Activated T-helper 2 cell treated with anti-CD3 and anti-CD28 coated beads, Interferon-gamma antibody, Interleukin-2, Interleukin-4, amounts not matched to agents 10 μg/mL and 5 μg/mL and 100 μg/mL, durations not matched to agents 14 hours and 24 hours and 36 hours (primary cell): ENCODE results near the gene PRKCZ. TPM values are rescaled to one million over a fixed set of nuclear protein-coding genes. Genes with fewer than 3 reads are reported as not detected.

Experiments
- DNase-seq: peaks from one replicate; pipeline ENCODE4 v3.0.0; 2021; ENCODE audit warnings: low spot score
- H3K27ac Mint-ChIP-seq: one replicate; pipeline ENCODE4 v1.8.0; 2021; ENCODE audit warnings: mixed read lengths
- H3K27me3 Mint-ChIP-seq: one replicate; pipeline ENCODE4 v1.8.0; 2021; ENCODE audit warnings: low read depth, mixed read lengths
- H3K36me3 Mint-ChIP-seq: one replicate; pipeline ENCODE4 v1.8.0; 2021; ENCODE audit warnings: low read depth, mixed read lengths
- H3K4me1 Mint-ChIP-seq: one replicate; pipeline ENCODE4 v1.8.0; 2021; ENCODE audit warnings: low read depth, mixed read lengths
- H3K4me3 Mint-ChIP-seq: one replicate; pipeline ENCODE4 v1.8.0; 2021; ENCODE audit warnings: low read depth, mild to moderate bottlenecking, moderate library complexity, mixed read lengths
- H3K9me3 Mint-ChIP-seq: one replicate; pipeline ENCODE4 v1.8.0; 2021; ENCODE audit warnings: mixed read lengths
- intact Hi-C: fragments of 100-400 bp; cut with micrococcal nuclease; formaldehyde crosslinking; loops from one replicate; pipeline ENCODE4 v1.15.1; 2023
- total RNA-seq: library from RNA; stranded (reverse); gene quantifications from 2 replicates; pipeline ENCODE4 v1.2.3, GENCODE V29; 2022

PRKCZ gene
- total RNA-seq, 1 donor from 2014 or later = 3.6 TPM

DNA sequence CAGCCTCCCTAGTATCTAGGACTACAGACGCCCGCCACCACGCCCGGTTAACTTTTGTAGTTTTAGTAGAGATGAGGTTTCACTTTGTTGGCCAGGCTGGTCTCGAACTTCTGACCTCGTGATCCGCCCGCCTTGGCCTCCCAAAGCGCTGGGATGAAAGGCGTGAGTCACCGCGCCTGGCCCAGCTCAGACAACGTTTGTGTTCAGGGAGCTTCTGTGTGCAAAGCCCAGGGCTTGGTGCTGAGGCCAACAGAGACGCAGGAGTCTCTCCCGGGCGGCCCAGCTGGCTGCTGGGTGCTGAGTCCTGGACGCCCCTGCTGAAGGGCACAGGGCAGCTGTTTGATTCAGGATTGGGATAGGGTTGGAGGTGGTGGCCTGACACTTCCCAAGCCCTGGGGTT lies 3.0 kb downstream of the PRKCZ start:
- no peaks in the 10 kb centered on the region for H3K36me3 Mint-ChIP-seq
- DNase-seq = no peak
- peaks cover 6% of the 10 kb centered on the region for H3K4me1 Mint-ChIP-seq
- peaks cover 19% of the 10 kb centered on the region for H3K27me3 Mint-ChIP-seq
- no peak overlapping the region for H3K4me3 Mint-ChIP-seq
- intact Hi-C loops = no loop called here
- H3K9me3 Mint-ChIP-seq = no peaks in the 10 kb centered on the region
- no peak overlapping the region for H3K27ac Mint-ChIP-seq

DNA sequence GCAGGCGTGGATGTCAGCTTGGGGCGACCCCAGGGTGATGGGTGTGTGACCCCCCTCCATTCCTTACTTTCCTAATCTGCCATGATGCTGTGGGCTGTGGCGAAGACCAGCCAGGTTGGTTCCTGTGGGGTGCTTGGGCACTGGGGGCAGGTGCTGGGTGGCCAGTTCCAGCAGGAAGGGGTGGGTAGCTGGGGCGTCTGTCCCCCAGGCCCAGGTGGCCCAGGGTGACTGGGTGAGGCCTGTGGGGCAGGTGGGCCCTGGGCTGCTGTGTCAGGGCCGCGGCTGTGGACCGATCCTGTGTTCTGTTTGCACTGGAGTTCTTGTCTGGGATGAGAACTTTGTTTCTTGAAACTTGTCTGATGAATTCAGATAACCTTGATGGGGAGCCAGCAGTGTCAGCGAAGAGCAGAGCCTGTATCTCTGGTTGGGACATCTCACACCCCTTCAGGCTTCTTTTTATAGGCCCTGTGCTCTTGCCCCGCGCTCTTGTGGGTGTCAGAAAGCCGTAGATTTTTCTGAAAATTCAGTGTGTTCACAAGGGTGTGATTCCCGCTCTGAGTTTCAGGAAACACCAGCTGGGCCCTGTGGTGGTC lies 3.7 kb downstream of the PRKCZ start:
- Mint-ChIP-seq H3K4me1 (peaks cover 6% of the 10 kb centered on the region), H3K36me3 (no peaks in the 10 kb centered on the region), H3K9me3 (no peaks in the 10 kb centered on the region), H3K27me3 (peaks cover 12% of the 10 kb centered on the region), H3K4me3 (no peak overlapping the region), H3K27ac (no peak overlapping the region)
- intact Hi-C loops = no loop called here
- DNase-seq = no peak

DNA sequence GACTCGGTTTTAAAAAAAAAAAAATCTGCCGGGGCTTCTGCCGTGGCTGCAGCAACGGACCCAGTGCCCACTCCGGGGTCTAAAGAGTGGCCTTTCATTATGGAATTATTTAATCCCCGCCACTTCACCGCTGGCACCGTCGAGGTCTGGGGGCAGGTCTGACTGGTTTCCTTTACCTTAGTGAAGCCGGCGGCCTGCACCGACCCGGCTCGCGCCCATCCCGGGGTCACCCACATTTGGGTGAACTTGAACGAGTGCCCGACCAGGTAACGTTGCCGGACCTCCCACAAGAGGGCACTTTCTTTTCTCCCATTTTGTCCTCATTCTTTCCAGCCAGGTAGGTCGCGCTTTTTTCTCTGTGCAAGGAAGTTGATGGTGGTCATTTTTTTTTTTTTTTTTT lies 4.3 kb downstream of the PRKCZ start:
- no peaks in the 10 kb centered on the region for H3K36me3 Mint-ChIP-seq
- no peak for DNase-seq
- no peaks in the 10 kb centered on the region for H3K9me3 Mint-ChIP-seq
- no peak overlapping the region for H3K4me3 Mint-ChIP-seq
- no peak overlapping the region for H3K27ac Mint-ChIP-seq
- peaks cover 5% of the 10 kb centered on the region for H3K27me3 Mint-ChIP-seq
- intact Hi-C loops = no loop called here
- no peaks in the 10 kb centered on the region for H3K4me1 Mint-ChIP-seq

DNA sequence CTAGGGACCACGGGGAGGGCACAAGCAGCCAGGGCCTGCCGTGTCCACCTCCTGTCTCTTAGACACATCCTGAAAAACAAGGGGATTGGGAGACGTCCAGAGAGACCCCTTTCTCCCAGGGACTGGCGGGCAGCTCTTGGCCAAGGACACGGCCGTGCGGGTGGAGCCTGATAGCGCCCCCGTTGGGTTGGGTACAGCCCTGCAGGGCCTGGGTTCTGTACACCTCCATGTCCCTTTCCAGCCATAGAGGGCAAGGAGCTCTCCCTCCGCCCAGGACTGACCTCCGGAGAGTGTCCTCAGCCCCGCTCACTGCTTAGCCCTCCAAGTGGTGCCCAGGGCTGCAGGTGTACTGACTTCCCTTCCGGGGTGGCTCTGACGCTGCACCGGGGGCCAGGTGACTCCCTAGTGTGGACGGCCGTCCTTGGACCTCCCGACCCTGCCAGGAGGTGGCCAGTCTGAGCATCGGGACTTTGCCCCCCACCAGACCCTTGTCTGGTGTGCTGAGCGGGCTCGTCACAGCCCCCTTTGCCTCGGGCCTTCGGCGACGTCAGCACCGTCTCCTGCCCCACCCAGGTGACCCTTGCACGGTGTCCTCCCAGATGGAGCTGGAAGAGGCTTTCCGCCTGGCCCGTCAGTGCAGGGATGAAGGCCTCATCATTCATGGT lies 5.8 kb downstream of the PRKCZ start:
- DNase-seq = no peak
- Mint-ChIP-seq H3K36me3 (no peaks in the 10 kb centered on the region), H3K9me3 (no peaks in the 10 kb centered on the region), H3K27me3 (peaks cover 4% of the 10 kb centered on the region), H3K27ac (no peak overlapping the region), H3K4me3 (no peak overlapping the region), H3K4me1 (no peaks in the 10 kb centered on the region)
- intact Hi-C loops = no loop called here

DNA sequence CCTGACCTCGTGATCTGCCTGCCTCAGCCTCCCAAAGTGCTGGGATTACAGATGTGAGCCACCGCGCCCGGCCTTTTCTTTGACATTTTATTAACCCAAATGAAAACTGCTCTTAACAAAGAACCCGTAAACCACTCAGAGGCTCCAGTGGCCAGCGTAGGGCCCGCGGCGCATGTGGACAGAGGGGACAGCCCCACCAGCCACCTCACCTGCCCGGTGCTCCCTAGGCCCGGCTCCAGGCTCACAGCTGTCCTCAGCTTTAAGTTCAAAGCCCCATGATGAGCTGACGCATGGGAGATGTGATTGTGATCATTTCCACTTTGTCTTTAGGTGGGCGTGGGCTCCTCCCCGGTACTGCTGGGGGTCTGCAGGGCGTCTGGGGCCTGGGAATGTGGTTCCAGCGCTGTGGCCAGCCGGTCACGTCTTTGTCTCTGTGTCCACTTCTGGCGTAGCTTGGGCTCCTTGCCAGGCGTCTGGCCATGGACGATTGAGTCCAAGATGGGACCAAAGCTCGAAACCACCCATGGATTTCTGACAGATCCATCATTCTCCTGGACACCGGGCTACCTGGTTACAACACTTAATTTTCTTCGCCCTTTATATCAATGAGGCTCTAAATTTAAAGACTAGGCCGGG lies 6.9 kb downstream of the PRKCZ start:
- intact Hi-C loops = no loop called here
- Mint-ChIP-seq H3K4me1 (no peaks in the 10 kb centered on the region), H3K27me3 (peaks cover 4% of the 10 kb centered on the region), H3K9me3 (no peaks in the 10 kb centered on the region), H3K27ac (no peak overlapping the region), H3K4me3 (no peak overlapping the region), H3K36me3 (no peaks in the 10 kb centered on the region)
- DNase-seq = no peak

DNA sequence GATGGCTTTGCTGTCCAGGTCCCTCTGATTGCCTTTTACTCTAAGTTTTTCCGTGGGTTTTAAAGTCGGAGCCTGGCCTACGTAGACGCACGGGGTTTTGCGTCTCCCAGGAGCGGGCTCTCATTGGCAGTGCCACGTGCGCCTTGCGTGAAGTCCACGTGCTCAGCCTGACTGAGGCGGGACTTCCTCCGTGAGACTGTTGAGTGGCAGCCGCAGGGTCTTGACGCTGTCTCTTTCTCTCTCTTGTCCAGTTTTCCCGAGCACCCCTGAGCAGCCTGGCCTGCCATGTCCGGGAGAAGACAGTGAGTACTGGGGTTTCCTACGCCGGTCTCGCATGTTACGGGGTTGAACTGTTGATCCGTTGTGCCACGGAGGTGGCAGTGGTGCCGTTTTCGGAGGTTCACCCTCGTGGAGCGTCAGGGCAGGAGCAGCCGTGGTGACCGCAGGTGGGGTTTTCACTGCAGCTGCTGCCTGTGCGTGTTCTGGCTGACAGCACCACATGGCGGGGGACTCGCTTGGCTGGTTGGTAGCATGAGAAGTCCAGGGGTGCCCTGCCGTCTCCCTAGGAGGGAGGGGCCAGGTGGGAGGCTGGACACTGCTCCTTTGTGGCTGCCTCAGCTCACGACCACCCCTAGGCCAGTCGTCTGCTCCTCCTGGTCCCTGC lies 9.2 kb downstream of the PRKCZ start:
- intact Hi-C loops = no loop called here
- Mint-ChIP-seq H3K9me3 (no peaks in the 10 kb centered on the region), H3K4me1 (no peaks in the 10 kb centered on the region), H3K4me3 (no peak overlapping the region), H3K36me3 (no peaks in the 10 kb centered on the region), H3K27me3 (no peaks in the 10 kb centered on the region), H3K27ac (no peak overlapping the region)
- DNase-seq = no peak

DNA sequence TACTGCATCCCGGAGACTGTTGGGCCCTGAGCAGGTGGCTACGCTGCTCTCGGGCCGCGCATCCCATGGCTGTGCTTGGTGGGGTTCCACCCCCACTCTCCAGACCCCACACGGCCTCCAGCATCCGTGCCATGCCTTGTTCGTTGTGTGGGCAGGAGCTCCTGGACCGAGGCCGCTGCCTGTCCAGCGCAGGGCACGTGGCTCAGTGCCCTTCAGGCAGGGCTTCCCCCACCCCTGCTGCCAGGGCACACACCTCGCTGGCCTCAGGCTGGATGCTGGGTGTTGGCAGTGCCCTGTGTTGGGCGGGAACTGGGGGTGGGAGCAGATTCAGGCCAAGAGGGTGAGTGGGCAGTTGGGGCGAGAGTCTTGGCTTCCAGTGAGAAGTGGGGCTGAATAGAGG lies 9.9 kb downstream of the PRKCZ start:
- Mint-ChIP-seq H3K9me3 (no peaks in the 10 kb centered on the region), H3K4me1 (no peaks in the 10 kb centered on the region), H3K4me3 (no peak overlapping the region), H3K27ac (no peak overlapping the region), H3K36me3 (no peaks in the 10 kb centered on the region), H3K27me3 (no peaks in the 10 kb centered on the region)
- no peak for DNase-seq
- intact Hi-C loops = no loop called here

DNA sequence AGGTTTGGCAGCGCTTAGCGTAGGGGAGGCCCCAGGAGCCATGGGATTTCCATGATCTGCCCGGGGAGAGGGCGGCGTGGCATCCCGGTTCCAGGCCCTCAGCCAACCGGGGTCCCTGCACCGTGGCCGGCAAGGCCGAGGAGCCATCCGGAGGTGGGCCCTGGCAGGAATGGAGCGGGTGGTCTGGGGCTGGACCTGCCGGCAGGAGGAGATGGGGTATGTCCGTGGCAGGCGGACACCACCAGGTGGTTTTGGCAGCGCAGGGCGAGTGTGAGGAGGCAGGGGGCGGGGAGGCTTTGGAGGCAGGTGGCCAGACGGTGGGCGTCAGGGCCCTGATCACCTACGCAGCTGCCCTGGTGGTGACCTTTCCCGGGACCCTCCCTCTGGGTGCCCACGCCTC lies 10.3 kb downstream of the PRKCZ start:
- H3K9me3 Mint-ChIP-seq = no peaks in the 10 kb centered on the region
- no peaks in the 10 kb centered on the region for H3K27me3 Mint-ChIP-seq
- H3K4me3 Mint-ChIP-seq = no peak overlapping the region
- intact Hi-C loops = no loop called here
- no peak for DNase-seq
- no peak overlapping the region for H3K27ac Mint-ChIP-seq
- no peaks in the 10 kb centered on the region for H3K4me1 Mint-ChIP-seq
- H3K36me3 Mint-ChIP-seq = no peaks in the 10 kb centered on the region

DNA sequence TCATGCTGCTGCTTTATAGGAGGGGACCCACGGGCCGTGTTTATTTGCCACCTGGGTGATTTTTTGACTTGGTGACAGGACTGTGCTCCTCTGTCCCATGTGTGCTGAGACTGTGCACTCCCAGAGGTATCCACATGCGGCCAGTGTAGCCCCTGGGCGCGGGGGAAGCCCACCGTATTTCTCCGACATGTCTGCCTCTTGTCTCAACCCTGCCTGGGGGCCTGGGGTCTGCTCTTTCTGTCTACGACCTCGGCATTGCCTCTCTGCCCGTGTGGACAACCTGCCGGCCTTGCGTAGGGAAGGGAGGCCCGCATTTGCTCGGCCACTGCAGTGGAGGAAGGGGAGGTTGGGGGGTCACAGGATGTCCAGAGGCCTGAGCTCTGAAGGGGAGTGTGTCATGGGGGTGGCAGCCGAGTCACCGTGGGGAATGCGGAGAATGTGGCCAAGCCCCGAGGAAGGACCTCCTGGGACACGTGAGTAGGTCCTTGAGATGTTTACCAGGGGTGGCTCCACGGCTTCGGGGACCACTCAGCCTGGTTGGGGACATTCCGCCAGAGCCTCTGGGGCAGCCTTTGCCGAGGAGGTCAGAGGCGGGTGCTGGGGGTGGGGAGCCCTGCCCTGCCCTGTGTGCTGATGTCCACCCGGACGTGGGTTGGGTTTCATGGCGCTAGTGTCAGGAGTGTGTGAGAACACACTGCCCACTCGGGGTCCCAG lies 11.0 kb downstream of the PRKCZ start:
- no peak for DNase-seq
- no peaks in the 10 kb centered on the region for H3K27me3 Mint-ChIP-seq
- no peak overlapping the region for H3K27ac Mint-ChIP-seq
- no peaks in the 10 kb centered on the region for H3K9me3 Mint-ChIP-seq
- H3K36me3 Mint-ChIP-seq = no peaks in the 10 kb centered on the region
- intact Hi-C loops = no loop called here
- H3K4me3 Mint-ChIP-seq = no peak overlapping the region
- no peaks in the 10 kb centered on the region for H3K4me1 Mint-ChIP-seq

DNA sequence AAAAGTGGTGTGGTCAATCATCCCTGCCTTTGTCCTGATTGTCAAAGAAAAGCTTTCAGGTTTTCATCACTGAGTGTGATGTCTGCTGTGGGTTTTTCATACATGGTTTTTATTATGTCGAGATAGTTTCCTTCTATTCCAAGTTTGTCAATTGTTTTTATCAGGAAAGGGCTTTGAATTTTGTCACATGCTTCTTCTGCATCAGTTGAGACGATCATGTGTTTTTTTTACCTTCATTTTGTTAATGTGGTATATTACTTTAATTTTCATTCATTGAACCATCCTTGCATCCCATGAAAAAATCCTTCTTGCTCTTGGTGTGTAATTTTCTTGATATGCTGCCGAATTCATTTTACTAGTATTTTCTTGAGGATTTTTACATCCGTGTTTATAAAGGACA lies 15.5 kb downstream of the PRKCZ start:
- H3K36me3 Mint-ChIP-seq = no peaks in the 10 kb centered on the region
- no peak overlapping the region for H3K4me3 Mint-ChIP-seq
- no peak for DNase-seq
- intact Hi-C loops = no loop called here
- no peaks in the 10 kb centered on the region for H3K9me3 Mint-ChIP-seq
- no peaks in the 10 kb centered on the region for H3K4me1 Mint-ChIP-seq
- no peaks in the 10 kb centered on the region for H3K27me3 Mint-ChIP-seq
- no peak overlapping the region for H3K27ac Mint-ChIP-seq

DNA sequence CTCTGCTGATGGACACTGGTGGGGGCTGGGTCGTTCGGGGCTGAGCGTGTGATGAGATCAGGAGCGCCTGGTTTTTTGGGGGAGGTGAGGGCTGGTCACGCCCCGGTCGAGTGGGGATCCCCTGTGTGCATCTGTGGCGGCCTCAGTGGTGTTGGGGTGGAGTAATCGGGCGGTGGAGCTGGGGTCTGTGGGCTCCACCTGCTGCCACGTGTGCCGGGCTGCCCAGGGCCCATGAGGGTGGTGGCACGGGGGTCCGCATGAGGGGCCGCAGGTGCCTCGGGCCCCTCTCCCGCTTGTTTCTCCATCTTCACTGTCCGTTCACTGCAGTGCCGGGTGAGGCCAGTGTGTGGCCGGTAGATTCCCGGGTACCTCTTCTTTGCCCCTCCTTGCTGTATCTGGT lies 17.2 kb downstream of the PRKCZ start:
- Mint-ChIP-seq H3K36me3 (no peaks in the 10 kb centered on the region), H3K9me3 (no peaks in the 10 kb centered on the region), H3K27ac (no peak overlapping the region), H3K27me3 (no peaks in the 10 kb centered on the region), H3K4me1 (no peaks in the 10 kb centered on the region), H3K4me3 (no peak overlapping the region)
- DNase-seq = no peak
- intact Hi-C loops = no loop called here

DNA sequence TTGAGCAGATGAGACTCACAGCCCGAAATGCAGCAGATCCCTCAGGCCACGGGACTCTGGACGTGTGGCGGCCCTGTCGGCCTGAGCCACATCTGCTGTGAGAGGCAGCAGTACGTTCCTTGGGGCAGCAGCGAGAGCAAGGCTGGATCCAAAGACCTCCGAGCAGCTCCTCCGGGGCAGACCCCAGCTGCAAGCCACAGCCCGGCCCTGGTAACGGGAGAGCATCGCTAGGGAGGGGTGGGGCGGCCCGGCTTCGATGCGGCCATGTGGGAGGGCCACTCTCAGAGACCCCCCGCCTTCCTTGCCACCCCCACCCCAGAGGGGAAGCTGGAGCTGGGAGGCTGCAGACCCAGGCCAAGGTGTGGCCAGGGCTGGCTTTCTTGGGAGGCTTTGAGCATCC lies 17.8 kb downstream of the PRKCZ start:
- Mint-ChIP-seq H3K9me3 (no peaks in the 10 kb centered on the region), H3K27ac (no peak overlapping the region), H3K4me3 (no peak overlapping the region), H3K36me3 (no peaks in the 10 kb centered on the region), H3K4me1 (no peaks in the 10 kb centered on the region), H3K27me3 (no peaks in the 10 kb centered on the region)
- no peak for DNase-seq
- intact Hi-C loops = no loop called here

DNA sequence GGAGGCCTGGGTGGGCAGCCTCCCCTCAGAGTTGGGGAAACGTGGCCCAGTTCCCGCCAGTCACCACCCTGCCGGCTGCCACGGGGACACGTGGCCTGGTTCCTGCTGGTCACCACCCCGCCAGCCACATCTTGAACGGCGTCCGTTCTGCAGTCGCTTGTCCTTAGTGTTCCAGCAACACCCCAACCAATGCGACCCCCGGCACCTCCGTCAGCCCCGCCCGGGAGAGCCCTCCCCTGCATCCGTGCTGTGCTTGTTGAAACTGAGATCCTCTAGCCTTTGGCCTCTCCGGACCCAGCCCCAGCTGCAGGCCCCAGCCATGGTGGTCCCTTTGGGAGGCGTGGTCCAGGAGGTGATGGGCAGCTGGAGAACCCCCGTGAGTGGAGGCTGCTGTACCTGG lies 18.7 kb downstream of the PRKCZ start:
- intact Hi-C loops = no loop called here
- H3K27me3 Mint-ChIP-seq = no peaks in the 10 kb centered on the region
- no peak for DNase-seq
- H3K4me1 Mint-ChIP-seq = no peaks in the 10 kb centered on the region
- no peaks in the 10 kb centered on the region for H3K9me3 Mint-ChIP-seq
- H3K4me3 Mint-ChIP-seq = no peak overlapping the region
- H3K36me3 Mint-ChIP-seq = no peaks in the 10 kb centered on the region
- H3K27ac Mint-ChIP-seq = no peak overlapping the region
